Choroid plexus epithelial cell (primary cell): ENCODE data around the gene SPOCK1.

Source experiments
- DNase-seq: peaks from one replicate; pipeline ENCODE4 v3.0.0-alpha.2; 2010; ENCODE audit warnings: low read depth
- H3K4me3 ChIP-seq: 2 replicates; pipeline ENCODE4 v1.5.1; 2011; ENCODE audit warnings: low read depth, mild to moderate bottlenecking, control low read depth, low read length, moderate library complexity
- TF ChIP-seq, protein P1 (sequence below): conservative IDR thresholded peaks from 2 replicates; pipeline ENCODE4 v1.5.1; 2011; ENCODE audit warnings: low read depth, mild to moderate bottlenecking, control low read depth, inconsistent platforms, low read length, moderate library complexity

Gene SPOCK1

DNA sequence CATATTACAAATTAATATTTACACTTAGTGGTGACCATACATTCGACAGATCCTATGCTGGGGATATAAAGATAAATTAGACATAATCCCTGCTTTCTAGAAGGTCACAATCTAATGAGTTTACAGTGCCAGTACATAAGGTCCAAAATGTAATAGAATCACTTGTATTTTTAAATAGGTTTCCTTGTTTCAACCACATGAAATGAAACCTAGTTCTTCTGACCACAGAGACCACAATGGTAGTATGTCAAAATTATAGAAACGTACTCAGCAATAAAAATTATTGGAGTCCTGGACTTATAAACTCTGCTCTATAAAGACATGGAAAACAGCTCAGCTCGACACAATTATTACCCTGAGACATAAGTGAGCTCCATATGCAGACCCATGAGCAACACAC lies 444.3 kb downstream of the SPOCK1 start:
- no peak for DNase-seq
- TF ChIP-seq, protein P1, sequence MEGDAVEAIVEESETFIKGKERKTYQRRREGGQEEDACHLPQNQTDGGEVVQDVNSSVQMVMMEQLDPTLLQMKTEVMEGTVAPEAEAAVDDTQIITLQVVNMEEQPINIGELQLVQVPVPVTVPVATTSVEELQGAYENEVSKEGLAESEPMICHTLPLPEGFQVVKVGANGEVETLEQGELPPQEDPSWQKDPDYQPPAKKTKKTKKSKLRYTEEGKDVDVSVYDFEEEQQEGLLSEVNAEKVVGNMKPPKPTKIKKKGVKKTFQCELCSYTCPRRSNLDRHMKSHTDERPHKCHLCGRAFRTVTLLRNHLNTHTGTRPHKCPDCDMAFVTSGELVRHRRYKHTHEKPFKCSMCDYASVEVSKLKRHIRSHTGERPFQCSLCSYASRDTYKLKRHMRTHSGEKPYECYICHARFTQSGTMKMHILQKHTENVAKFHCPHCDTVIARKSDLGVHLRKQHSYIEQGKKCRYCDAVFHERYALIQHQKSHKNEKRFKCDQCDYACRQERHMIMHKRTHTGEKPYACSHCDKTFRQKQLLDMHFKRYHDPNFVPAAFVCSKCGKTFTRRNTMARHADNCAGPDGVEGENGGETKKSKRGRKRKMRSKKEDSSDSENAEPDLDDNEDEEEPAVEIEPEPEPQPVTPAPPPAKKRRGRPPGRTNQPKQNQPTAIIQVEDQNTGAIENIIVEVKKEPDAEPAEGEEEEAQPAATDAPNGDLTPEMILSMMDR: no peak
- no peak overlapping the region for H3K4me3 ChIP-seq

DNA sequence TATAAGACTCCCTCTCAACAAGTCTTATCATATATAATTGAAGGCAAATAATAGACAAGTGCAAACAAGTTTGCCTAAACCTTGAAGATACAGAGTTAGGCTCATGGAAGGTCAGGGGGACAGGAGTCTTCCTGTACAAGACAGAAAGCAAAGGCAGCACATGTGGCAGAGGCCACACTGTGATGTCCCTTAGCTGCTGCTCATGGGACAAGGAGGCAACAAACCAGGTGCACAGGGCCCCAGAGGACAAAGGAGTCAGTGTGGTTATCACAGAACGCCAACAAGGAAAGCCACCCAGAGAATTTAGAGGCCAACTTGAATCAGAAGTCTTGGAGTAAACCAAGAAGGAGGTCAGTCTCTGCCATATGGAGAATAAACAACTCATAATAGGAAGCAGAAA lies 444.8 kb downstream of the SPOCK1 start:
- DNase-seq: no peak
- no peak overlapping the region for H3K4me3 ChIP-seq
- TF ChIP-seq, protein P1: no peak

DNA sequence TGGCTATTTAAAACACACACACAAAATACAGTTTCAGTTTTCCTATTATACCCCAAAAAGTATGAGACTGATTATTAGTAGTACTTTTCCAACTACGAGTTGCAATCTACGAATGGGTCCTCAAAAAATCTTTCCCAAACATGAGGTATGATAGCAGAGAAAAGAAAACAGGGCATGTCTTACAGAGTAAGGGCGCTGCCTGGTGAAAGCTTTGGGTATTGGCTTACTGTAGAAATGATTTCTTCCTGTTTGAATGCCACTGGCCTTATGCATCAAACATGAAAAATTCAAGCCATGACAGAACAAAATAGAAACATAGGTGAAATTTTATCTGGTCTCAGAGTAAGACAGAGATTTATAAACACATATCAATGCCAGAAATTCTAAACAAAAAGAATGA lies 448.0 kb downstream of the SPOCK1 start:
- TF ChIP-seq, protein P1: no peak
- no peak for DNase-seq
- H3K4me3 ChIP-seq: no peak overlapping the region

DNA sequence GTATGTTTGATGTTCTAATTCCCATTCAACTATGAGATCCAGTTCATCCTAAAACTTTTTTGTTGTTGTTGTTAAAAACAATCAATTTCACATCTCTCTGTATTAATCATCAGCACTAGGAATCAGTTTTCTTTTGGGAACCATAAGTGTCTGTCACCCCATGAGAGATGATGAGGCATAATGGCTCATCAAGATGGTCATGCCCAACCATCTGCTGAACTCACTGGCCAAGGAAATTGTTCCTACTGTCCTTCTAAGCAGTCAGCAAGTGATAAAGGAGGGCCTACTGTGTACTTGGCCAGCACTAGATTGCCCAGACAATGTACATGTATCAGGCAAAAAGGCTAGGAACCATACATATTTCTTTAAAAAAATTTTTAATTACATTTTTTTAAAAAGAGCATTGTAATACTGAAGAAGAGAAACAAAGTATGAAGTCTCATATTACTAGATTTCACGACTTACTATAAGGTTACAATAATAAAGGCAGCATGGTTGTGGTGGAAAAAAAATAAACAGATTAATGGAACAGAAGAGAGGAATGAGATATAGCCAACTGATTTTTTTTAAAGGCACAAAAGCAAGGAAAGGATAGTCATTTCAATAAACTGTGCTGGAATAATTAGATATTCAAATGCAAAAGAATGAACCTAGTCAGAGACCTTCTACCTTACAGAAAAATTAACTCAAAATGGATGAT lies 458.3 kb downstream of the SPOCK1 start:
- H3K4me3 ChIP-seq: no peak overlapping the region
- DNase-seq: no peak
- TF ChIP-seq, protein P1: no peak

DNA sequence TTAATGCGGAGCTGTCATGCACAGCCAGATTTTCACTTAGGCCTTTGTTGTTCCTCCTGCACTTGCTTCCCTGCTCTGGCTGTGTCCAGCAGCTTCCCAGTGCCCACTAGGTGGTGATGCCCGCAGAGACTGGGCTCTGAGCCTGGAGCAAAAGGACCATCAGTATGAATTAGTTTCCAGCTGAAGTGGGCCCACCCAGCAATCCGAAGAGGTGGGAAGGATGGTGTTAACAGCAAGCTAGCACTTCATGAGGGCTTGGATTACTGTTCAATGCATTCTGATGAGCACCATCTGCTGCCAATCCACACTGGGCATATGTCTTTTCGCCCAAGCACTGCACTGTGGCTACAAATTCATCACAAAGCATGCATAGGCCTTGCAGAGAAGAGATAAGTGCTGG lies 459.1 kb downstream of the SPOCK1 start:
- TF ChIP-seq, protein P1: no peak
- no peak for DNase-seq
- no peak overlapping the region for H3K4me3 ChIP-seq

DNA sequence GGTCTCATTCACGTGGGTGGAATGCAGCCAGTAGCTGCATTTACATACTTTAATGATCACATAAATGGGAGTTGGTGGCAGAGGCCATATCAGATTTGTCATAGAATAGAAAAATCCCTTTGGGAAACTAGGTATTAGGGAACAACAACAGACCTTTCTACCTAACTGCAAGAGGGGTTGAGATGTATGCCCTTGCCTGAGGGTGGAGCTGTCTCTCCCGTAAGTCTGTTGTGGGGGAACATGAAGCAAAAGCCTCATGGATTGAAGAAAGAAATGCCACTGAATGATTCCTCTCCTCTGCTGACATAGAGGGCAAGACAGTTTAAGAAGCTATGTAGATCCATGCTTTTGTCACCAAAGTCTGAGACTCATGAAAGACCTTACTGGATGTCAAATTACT lies 461.3 kb downstream of the SPOCK1 start:
- H3K4me3 ChIP-seq: no peak overlapping the region
- TF ChIP-seq, protein P1: no peak
- no peak for DNase-seq

DNA sequence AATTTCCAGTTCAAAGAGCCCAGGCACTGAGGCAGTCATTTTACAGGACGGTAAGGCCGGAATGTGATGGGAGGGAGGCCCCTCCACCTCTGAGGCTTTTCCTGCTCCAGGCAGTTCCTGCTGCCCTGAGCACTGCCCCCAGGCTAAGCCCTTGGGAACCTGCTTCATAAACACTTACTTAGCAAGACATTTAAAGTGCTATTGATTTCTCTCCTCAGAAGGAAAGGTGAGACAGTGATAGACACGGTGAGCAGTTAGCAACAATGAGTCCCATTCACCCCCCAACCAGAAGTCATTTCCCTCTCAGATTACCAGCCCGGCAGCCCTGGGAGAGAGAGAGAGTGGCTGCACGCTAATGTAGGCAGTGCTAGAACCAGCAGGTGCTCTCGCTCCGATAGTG lies 462.5 kb downstream of the SPOCK1 start:
- DNase-seq: no peak
- no peak overlapping the region for H3K4me3 ChIP-seq
- TF ChIP-seq, protein P1: no peak
